HepG2 (cell line): Measurements from ENCODE around the gene TLCD3B. TPM values are rescaled to one million over a fixed set of nuclear protein-coding genes. Genes with fewer than 3 reads are reported as not detected.
A peak's percentile ranks its signal among the peaks of the same experiment; 100 is the strongest.

Experiments
- ATF2 ChIP-seq: sonication (generic); formaldehyde crosslinking; IDR thresholded peaks from 2 replicates; pipeline ENCODE4 v1.4.0; 2020; ENCODE audit warnings: missing genetic modification reagents
- ATM ChIP-seq: fragments of 450-650 bp; IDR thresholded peaks from 2 replicates; pipeline ENCODE4 v1.7.1; 2017; ENCODE audit warnings: mild to moderate bottlenecking, borderline replicate concordance
- RBM39 ChIP-seq: fragments of 200-400 bp; formaldehyde crosslinking; IDR thresholded peaks from one replicate; pipeline ENCODE4 v1.6.1; 2018; ENCODE audit warnings: antibody characterized with exemption, mild to moderate bottlenecking, low read depth, low read length; ENCODE audit not compliant: poor library complexity, severe bottlenecking
- SMAD9 ChIP-seq: sonication (generic); formaldehyde crosslinking; IDR thresholded peaks from 2 replicates; pipeline ENCODE4 v1.5.1; 2020; ENCODE audit warnings: mild to moderate bottlenecking, missing genetic modification reagents
- SNAPC2 ChIP-seq: sonication (generic); formaldehyde crosslinking; IDR thresholded peaks from 2 replicates; pipeline ENCODE4 v1.8.1; 2022; ENCODE audit warnings: mild to moderate bottlenecking, missing genetic modification reagents
- SRSF1 ChIP-seq: fragments of 200-400 bp; formaldehyde crosslinking; optimal IDR thresholded peaks from 2 replicates; pipeline ENCODE3; 2017; ENCODE audit warnings: mild to moderate bottlenecking, low read depth, low read length, moderate library complexity
- TCF7 ChIP-seq: sonication (generic); IDR thresholded peaks from 2 replicates; pipeline ENCODE4 v1.6.1; 2016; ENCODE audit warnings: antibody characterized with exemption, low read depth
- ZBTB25 ChIP-seq: IDR thresholded peaks from 2 replicates; pipeline ENCODE4 v1.6.1; 2018; ENCODE audit warnings: missing genetic modification reagents
- ZBTB43 ChIP-seq: sonication (generic); formaldehyde crosslinking; conservative IDR thresholded peaks from 2 replicates; pipeline ENCODE4 v1.4.0; 2020; ENCODE audit warnings: missing genetic modification reagents
- ZNF18 ChIP-seq: sonication (generic); formaldehyde crosslinking; IDR thresholded peaks from 2 replicates; pipeline ENCODE4 v1.8.0; 2022; ENCODE audit warnings: mild to moderate bottlenecking, missing genetic modification reagents; ENCODE audit not compliant: insufficient replicate concordance
- ZNF264 ChIP-seq: sonication (generic); formaldehyde crosslinking; IDR thresholded peaks from 2 replicates; pipeline ENCODE4 v1.4.0; 2020; ENCODE audit warnings: missing genetic modification reagents
- ZNF331 ChIP-seq: sonication (generic); formaldehyde crosslinking; IDR thresholded peaks from 2 replicates; pipeline ENCODE4 v1.4.0; 2020; ENCODE audit warnings: missing genetic modification reagents
- ZNF382 ChIP-seq: sonication (generic); formaldehyde crosslinking; IDR thresholded peaks from 2 replicates; pipeline ENCODE4 v1.5.0; 2020; ENCODE audit warnings: missing genetic modification reagents, mild to moderate bottlenecking, borderline replicate concordance
- ZNF512B ChIP-seq: sonication (generic); formaldehyde crosslinking; IDR thresholded peaks from 2 replicates; pipeline ENCODE4 v1.5.1; 2020; ENCODE audit warnings: missing genetic modification reagents, mild to moderate bottlenecking, borderline replicate concordance
- ZNF710 ChIP-seq: sonication (generic); formaldehyde crosslinking; IDR thresholded peaks from 2 replicates; pipeline ENCODE4 v1.5.0; 2020; ENCODE audit warnings: mild to moderate bottlenecking, missing genetic modification reagents, borderline replicate concordance
- ZSCAN21 ChIP-seq: sonication (generic); formaldehyde crosslinking; IDR thresholded peaks from 2 replicates; pipeline ENCODE4 v1.8.0; 2022; ENCODE audit warnings: mild to moderate bottlenecking, missing genetic modification reagents, moderate library complexity, borderline replicate concordance
- polyA plus RNA-seq, 8 experiments: library from polyadenylated mRNA; depleted of rRNA in 3 of 8; stranded (reverse) in 7 of 8; unstranded in 1 of 8; fragments of >200 nt; fragmentation: Illumina TruSeq in 4 of 8; extraction: Trizol in 4 of 8; gene quantifications; 2 replicates each; pipeline versions ENCODE4 v1.2.1 to v1.2.3, GENCODE V29; 2011 to 2016; ENCODE audit warnings: low read depth in 4 of 8, missing spikeins in 1 of 8, mixed read lengths in 1 of 8; ENCODE audit not compliant: insufficient read depth in 1 of 8
- total RNA-seq, 5 experiments: library from RNA; depleted of rRNA; stranded (reverse); fragments of >200 nt; fragmentation: Illumina TruSeq; extraction: Trizol; gene quantifications; 2 replicates each; pipeline ENCODE4 v1.2.3, GENCODE V29; 2016; ENCODE audit warnings: low read depth in 1 of 5

TLCD3B gene
- total and polyA plus RNA-seq, 2 of the 13 experiments (the other 11 are each of a cell fraction or from before 2014, with no cell fraction given) = not detected

- TF ChIP-seq ZNF512B (CRISPR knock-in tag) (no peak), ATF2 (CRISPR knock-in tag) (peak; percentile 81), SNAPC2 (CRISPR knock-in tag) (peak; percentile 70; the same call in 1 of the 2 replicates), ZNF331 (CRISPR knock-in tag) (peak; percentile 87), SRSF1 (no peak), ZBTB43 (CRISPR knock-in tag) (no peak; the same call in none of the 2 replicates), RBM39 (peak; percentile 98), ZNF18 (CRISPR knock-in tag) (peak; percentile 97), ZNF264 (CRISPR knock-in tag) (peak; percentile 65; the same call in 1 of the 2 replicates), ZNF710 (peak; percentile 94), ZNF382 (CRISPR knock-in tag) (no peak), ZSCAN21 (CRISPR knock-in tag) (peak; percentile 96), ATM (no peak), SMAD9 (CRISPR knock-in tag) (peak; percentile 46; the same call in 1 of the 2 replicates), ZBTB25 (CRISPR knock-in tag) (peak; percentile 75), TCF7 (no peak)
Measured at GRCh38 chr16:30065102-30065942, 34.3 kb upstream of the TLCD3B start, which contains the start of gene ALDOA (continued).
